ENCODE measurements around the gene PPIP5K2.
"Not testable (repeated sequence)": the region's sequence is repeated elsewhere in the genome, so short reads cannot be mapped to it uniquely, and the experiment has no call there.

Gene PPIP5K2

GRCh38 chr5:103135461-103135860, 15.4 kb downstream of the PPIP5K2 start:
- TF ChIP-seq, protein P1, sequence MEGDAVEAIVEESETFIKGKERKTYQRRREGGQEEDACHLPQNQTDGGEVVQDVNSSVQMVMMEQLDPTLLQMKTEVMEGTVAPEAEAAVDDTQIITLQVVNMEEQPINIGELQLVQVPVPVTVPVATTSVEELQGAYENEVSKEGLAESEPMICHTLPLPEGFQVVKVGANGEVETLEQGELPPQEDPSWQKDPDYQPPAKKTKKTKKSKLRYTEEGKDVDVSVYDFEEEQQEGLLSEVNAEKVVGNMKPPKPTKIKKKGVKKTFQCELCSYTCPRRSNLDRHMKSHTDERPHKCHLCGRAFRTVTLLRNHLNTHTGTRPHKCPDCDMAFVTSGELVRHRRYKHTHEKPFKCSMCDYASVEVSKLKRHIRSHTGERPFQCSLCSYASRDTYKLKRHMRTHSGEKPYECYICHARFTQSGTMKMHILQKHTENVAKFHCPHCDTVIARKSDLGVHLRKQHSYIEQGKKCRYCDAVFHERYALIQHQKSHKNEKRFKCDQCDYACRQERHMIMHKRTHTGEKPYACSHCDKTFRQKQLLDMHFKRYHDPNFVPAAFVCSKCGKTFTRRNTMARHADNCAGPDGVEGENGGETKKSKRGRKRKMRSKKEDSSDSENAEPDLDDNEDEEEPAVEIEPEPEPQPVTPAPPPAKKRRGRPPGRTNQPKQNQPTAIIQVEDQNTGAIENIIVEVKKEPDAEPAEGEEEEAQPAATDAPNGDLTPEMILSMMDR (IDR thresholded peaks at IDR 0.05; ENCODE audit: low read length): no peak
- TF ChIP-seq EZH2phosphoT487 (IDR thresholded peaks at IDR 0.05; ENCODE audit: low read length): no peak
- TF ChIP-seq EZH2 (optimal IDR thresholded peaks at IDR 0.05; ENCODE audit: low read depth, low read length): no peak
- no peaks in the 10 kb centered on the region for H3K79me2 ChIP-seq (ENCODE audit: low read length)
- H3K4me1 ChIP-seq (ENCODE audit: low read length): no peaks in the 10 kb centered on the region
- H3K27me3 ChIP-seq (replicated peaks; ENCODE audit: insufficient read depth, low read length): no peaks in the 10 kb centered on the region
- H3K9me2 ChIP-seq (replicated peaks; ENCODE audit: insufficient read depth, low read length): no peaks in the 10 kb centered on the region
- no peaks in the 10 kb centered on the region for H4K20me1 ChIP-seq (ENCODE audit: insufficient read depth, low read length)
- no peaks in the 10 kb centered on the region for H3K36me3 ChIP-seq (replicated peaks; ENCODE audit: insufficient read depth, low read length)
- H3K9me3 ChIP-seq (replicated peaks; ENCODE audit: insufficient read depth, low read length): no peaks in the 10 kb centered on the region
- H3K4me2 ChIP-seq (ENCODE audit: low read depth, low read length): no peak overlapping the region
- H3F3A ChIP-seq (ENCODE audit: insufficient read depth, low read length): no peaks in the 10 kb centered on the region
- no peak overlapping the region for H3K9ac ChIP-seq (ENCODE audit: low read length)
- DNase-seq: no peak
- no peak overlapping the region for H2AFZ ChIP-seq (ENCODE audit: low read length)
- H3K4me3 ChIP-seq (ENCODE audit: low read length): no peak overlapping the region
- no peak overlapping the region for H3K27ac ChIP-seq (ENCODE audit: low read length)

GRCh38 chr5:103138202-103138690, 18.1 kb downstream of the PPIP5K2 start:
- DNase-seq: no peak
- TF ChIP-seq EZH2phosphoT487 (IDR thresholded peaks at IDR 0.05; ENCODE audit: low read length) (no peak), EZH2 (optimal IDR thresholded peaks at IDR 0.05; ENCODE audit: low read depth, low read length) (no peak)
- TF ChIP-seq, protein P1 (IDR thresholded peaks at IDR 0.05; ENCODE audit: low read length): no peak
- Histone ChIP-seq H3K9ac (ENCODE audit: low read length) (no peak overlapping the region), H3K79me2 (ENCODE audit: low read length) (no peaks in the 10 kb centered on the region), H3K36me3 (replicated peaks; ENCODE audit: insufficient read depth, low read length) (no peaks in the 10 kb centered on the region), H3K4me3 (ENCODE audit: low read length) (no peak overlapping the region), H3K4me1 (ENCODE audit: low read length) (no peaks in the 10 kb centered on the region), H3K9me2 (replicated peaks; ENCODE audit: insufficient read depth, low read length) (no peaks in the 10 kb centered on the region), H3F3A (ENCODE audit: insufficient read depth, low read length) (no peaks in the 10 kb centered on the region), H2AFZ (ENCODE audit: low read length) (no peak overlapping the region), H3K27ac (ENCODE audit: low read length) (no peak overlapping the region), H4K20me1 (ENCODE audit: insufficient read depth, low read length) (no peaks in the 10 kb centered on the region), H3K27me3 (replicated peaks; ENCODE audit: insufficient read depth, low read length) (no peaks in the 10 kb centered on the region), H3K4me2 (ENCODE audit: low read depth, low read length) (no peak overlapping the region), H3K9me3 (replicated peaks; ENCODE audit: insufficient read depth, low read length) (no peaks in the 10 kb centered on the region)

DNA sequence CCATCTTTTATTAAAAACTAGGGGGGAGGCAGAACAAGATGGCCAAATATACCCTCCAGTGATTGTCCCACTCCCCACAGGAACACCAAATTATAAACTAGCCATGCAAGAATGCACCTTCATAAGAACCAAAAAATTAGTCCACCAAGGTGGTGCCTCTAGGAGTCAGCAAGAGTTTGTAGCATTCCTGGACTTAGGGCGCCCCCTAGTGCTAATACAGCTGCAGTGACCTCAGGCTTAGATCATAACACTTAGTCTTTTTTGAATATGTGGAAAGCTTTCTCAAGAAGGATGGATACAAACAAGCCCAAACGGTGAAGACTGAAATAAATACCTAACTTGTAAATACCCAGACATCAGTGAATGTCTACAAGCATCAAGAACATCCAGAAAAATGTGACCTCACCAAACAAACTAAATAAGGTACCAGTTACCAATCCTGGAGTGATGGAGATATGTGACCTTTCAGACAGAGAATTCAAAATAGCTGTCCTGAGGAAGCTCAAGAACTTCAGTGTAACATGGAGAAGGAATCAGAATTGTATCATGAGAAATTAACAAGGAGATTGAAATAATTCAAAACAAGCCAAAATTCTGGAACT, 19.3 kb downstream of the PPIP5K2 start:
- Histone ChIP-seq H3K9me3 (replicated peaks; ENCODE audit: insufficient read depth, low read length) (no peaks in the 10 kb centered on the region), H3F3A (ENCODE audit: insufficient read depth, low read length) (no peaks in the 10 kb centered on the region), H4K20me1 (ENCODE audit: insufficient read depth, low read length) (no peaks in the 10 kb centered on the region), H3K27ac (ENCODE audit: low read length) (no peak overlapping the region), H3K4me1 (ENCODE audit: low read length) (no peaks in the 10 kb centered on the region), H3K4me3 (ENCODE audit: low read length) (no peak overlapping the region), H3K79me2 (ENCODE audit: low read length) (no peaks in the 10 kb centered on the region), H3K9ac (ENCODE audit: low read length) (no peak overlapping the region), H3K27me3 (replicated peaks; ENCODE audit: insufficient read depth, low read length) (no peaks in the 10 kb centered on the region), H3K36me3 (replicated peaks; ENCODE audit: insufficient read depth, low read length) (no peaks in the 10 kb centered on the region), H2AFZ (ENCODE audit: low read length) (no peak overlapping the region), H3K4me2 (ENCODE audit: low read depth, low read length) (no peak overlapping the region), H3K9me2 (replicated peaks; ENCODE audit: insufficient read depth, low read length) (no peaks in the 10 kb centered on the region)
- TF ChIP-seq, protein P1 (IDR thresholded peaks at IDR 0.05; ENCODE audit: low read length): peak; percentile 94
- no peak for TF ChIP-seq EZH2 (optimal IDR thresholded peaks at IDR 0.05; ENCODE audit: low read depth, low read length)
- peak; percentile 79 for DNase-seq

- H3K27me3 ChIP-seq (replicated peaks; ENCODE audit: insufficient read depth, low read length); H3K4me2 ChIP-seq (ENCODE audit: low read depth, low read length): not testable (repeated sequence)
These were observed 22.0 kb downstream of the PPIP5K2 start for GRCh38 chr5:103142132-103142531.

More at GRCh38 chr5:103142132-103142531, 22.0 kb downstream of the PPIP5K2 start:
- not testable (repeated sequence) for H3K27ac ChIP-seq (ENCODE audit: low read length); H3K4me3 ChIP-seq (ENCODE audit: low read length); H2AFZ ChIP-seq (ENCODE audit: low read length); H3K36me3 ChIP-seq (replicated peaks; ENCODE audit: insufficient read depth, low read length); H3K9ac ChIP-seq (ENCODE audit: low read length); H3K9me3 ChIP-seq (replicated peaks; ENCODE audit: insufficient read depth, low read length); H3K79me2 ChIP-seq (ENCODE audit: low read length); DNase-seq; H3F3A ChIP-seq (ENCODE audit: insufficient read depth, low read length); H3K4me1 ChIP-seq (ENCODE audit: low read length); H4K20me1 ChIP-seq (ENCODE audit: insufficient read depth, low read length); H3K9me2 ChIP-seq (replicated peaks; ENCODE audit: insufficient read depth, low read length)
